CD4-positive, alpha-beta T cell (primary cell): ENCODE results near the gene MAN1C1. TPM values are rescaled to one million over a fixed set of nuclear protein-coding genes. Genes with fewer than 3 reads are reported as not detected.

Experiments
- ATAC-seq: fragments of 200-7000 bp; cut with Tn5 transposase; one replicate; pipeline ENCODE4 v1.10.0; 2022; ENCODE audit warnings: mild to moderate bottlenecking; ENCODE audit not compliant: poor library complexity
- CTCF ChIA-PET: fragments of 350-600 bp; sonication (Branson Sonifier 250); formaldehyde crosslinking; loops from one replicate; lab custom pipeline; 2021; ENCODE audit warnings: antibody characterized with exemption, inconsistent platforms; lab: Charles Lee
- POLR2A ChIA-PET: fragments of 350-600 bp; sonication (Branson Sonifier 250); formaldehyde crosslinking; loops from one replicate; lab custom pipeline; 2021; ENCODE audit warnings: antibody characterized with exemption, inconsistent platforms; lab: Charles Lee
- DNase-seq, 14 experiments: peaks; one replicate each; pipeline ENCODE4 v3.0.0-alpha.2; 2013 to 2020; ENCODE audit warnings: mixed read lengths in 2 of 14
- H3K27ac ChIP-seq, 2 donors: one replicate each; pipeline versions ENCODE4 v1.5.1 to v1.7.0; 2013; ENCODE audit warnings: low read length in 2 of 2, low read depth in 1 of 2, mild to moderate bottlenecking in 1 of 2
- H3K27me3 ChIP-seq, 2 experiments: 1 replicate in 1 of 2; 2 replicates in 1 of 2; pipeline versions ENCODE4 v1.6.1 to v1.7.0; 2013; ENCODE audit warnings: low read length in 2 of 2, control low read depth in 1 of 2, mild to moderate bottlenecking in 1 of 2, moderate library complexity in 1 of 2; ENCODE audit not compliant: insufficient read depth in 2 of 2, control insufficient read depth in 1 of 2
- H3K36me3 ChIP-seq: one replicate; pipeline ENCODE4 v1.6.1; 2013; ENCODE audit warnings: low read length, control low read depth; ENCODE audit not compliant: insufficient read depth
- H3K4me1 ChIP-seq: one replicate; pipeline ENCODE4 v1.6.1; 2013; ENCODE audit warnings: low read length, control low read depth; ENCODE audit not compliant: insufficient read depth
- H3K4me3 ChIP-seq: one replicate; pipeline ENCODE4 v1.5.1; 2013; ENCODE audit warnings: mild to moderate bottlenecking, low read length, moderate library complexity
- H3K9me3 ChIP-seq, 2 experiments: 1 replicate in 1 of 2; 2 replicates in 1 of 2; pipeline versions ENCODE4 v1.6.1 to v1.7.0; 2013; ENCODE audit warnings: low read length in 2 of 2, mild to moderate bottlenecking in 2 of 2, control low read depth in 1 of 2, moderate library complexity in 1 of 2; ENCODE audit not compliant: control insufficient read depth in 1 of 2, insufficient read depth in 1 of 2
- H3K27ac Mint-ChIP-seq: one replicate; pipeline ENCODE4 v1.8.0; 2020; ENCODE audit warnings: mixed read lengths
- H3K27me3 Mint-ChIP-seq: one replicate; pipeline ENCODE4 v1.8.0; 2021; ENCODE audit warnings: mixed read lengths
- H3K36me3 Mint-ChIP-seq: one replicate; pipeline ENCODE4 v1.8.0; 2021; ENCODE audit warnings: low read depth, mixed read lengths
- H3K4me1 Mint-ChIP-seq: one replicate; pipeline ENCODE4 v1.8.0; 2021; ENCODE audit warnings: low read depth, mixed read lengths
- H3K4me3 Mint-ChIP-seq: one replicate; pipeline ENCODE4 v1.8.0; 2020; ENCODE audit warnings: mild to moderate bottlenecking, mixed read lengths
- H3K9me3 Mint-ChIP-seq: one replicate; pipeline ENCODE4 v1.8.0; 2020; ENCODE audit warnings: mixed read lengths
- intact Hi-C, 2 experiments: fragments of 100-400 bp; cut with DNase I in 1 of 2; cut with micrococcal nuclease in 1 of 2; formaldehyde crosslinking; loops; one replicate each; pipeline versions ENCODE4 v1.15.1 to v1.9.0; 2023 to 2025; cut with DNase I, micrococcal nuclease
- total RNA-seq, 174 experiments: library from RNA in 2 of 174; stranded (reverse) in 2 of 174; gene quantifications; one replicate each; pipeline ENCODE4 v1.2.3 and lab custom pipeline; 2021 to 2026
- TF ChIP-seq, protein P1 (sequence below): fragments of 200-600 bp; IDR thresholded peaks from one replicate; pipeline ENCODE4 v1.8.0; 2022; ENCODE audit warnings: antibody characterized with exemption, mild to moderate bottlenecking

Gene MAN1C1
- total RNA-seq, 2 experiments from 2014 or later: 44.4 to 46.9 TPM

DNA sequence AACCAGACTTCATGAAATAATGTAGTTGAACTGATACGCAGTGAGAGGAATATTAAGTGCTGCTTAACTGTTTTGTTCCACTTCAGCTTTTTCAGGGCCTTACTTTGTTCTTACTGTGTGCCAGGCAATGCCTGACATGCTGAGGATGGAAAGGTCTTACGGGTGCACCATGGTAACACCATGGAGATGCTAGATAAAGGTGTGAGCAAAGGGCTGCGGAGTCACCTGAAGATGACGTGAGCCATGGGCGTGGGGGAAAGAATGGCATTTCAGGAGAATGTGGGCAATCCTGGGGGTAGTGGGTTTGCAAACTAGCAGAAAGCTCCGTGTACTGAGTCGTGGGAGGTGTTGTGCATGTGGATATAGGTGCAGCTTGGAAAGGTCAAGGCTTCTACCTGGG, 27.3 kb downstream of the MAN1C1 start:
- Mint-ChIP-seq H3K9me3 (peaks cover 5% of the 10 kb centered on the region), H3K27me3 (no peaks in the 10 kb centered on the region), H3K4me1 (peaks cover 91% of the 10 kb centered on the region), H3K36me3 (peaks cover 67% of the 10 kb centered on the region), H3K4me3 (peak overlapping the region; percentile 28), H3K27ac (peak overlapping the region; percentile 77)
- ChIA-PET POLR2A (interaction anchor here (1.4 to 5.9 kb wide), 4 partner anchors 21 to 33 kb away, joined by 5 to 59 read pairs (median 36); no protein-coding TSS in a partner anchor), CTCF (no interaction called here)
- Histone ChIP-seq H3K4me1 (peaks cover 71% of the 10 kb centered on the region), H3K27me3 (no peaks in the 10 kb centered on the region), H3K4me3 (no peak overlapping the region), H3K27ac (no peak overlapping the region), H3K36me3 (peaks cover 23% of the 10 kb centered on the region), H3K9me3 (peaks cover 0 to under 1% of the 10 kb centered on the region in 2 experiments)
- intact Hi-C loops: no loop called here
- no peak for DNase-seq
- ATAC-seq: no peak
- TF ChIP-seq, protein P1, sequence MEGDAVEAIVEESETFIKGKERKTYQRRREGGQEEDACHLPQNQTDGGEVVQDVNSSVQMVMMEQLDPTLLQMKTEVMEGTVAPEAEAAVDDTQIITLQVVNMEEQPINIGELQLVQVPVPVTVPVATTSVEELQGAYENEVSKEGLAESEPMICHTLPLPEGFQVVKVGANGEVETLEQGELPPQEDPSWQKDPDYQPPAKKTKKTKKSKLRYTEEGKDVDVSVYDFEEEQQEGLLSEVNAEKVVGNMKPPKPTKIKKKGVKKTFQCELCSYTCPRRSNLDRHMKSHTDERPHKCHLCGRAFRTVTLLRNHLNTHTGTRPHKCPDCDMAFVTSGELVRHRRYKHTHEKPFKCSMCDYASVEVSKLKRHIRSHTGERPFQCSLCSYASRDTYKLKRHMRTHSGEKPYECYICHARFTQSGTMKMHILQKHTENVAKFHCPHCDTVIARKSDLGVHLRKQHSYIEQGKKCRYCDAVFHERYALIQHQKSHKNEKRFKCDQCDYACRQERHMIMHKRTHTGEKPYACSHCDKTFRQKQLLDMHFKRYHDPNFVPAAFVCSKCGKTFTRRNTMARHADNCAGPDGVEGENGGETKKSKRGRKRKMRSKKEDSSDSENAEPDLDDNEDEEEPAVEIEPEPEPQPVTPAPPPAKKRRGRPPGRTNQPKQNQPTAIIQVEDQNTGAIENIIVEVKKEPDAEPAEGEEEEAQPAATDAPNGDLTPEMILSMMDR: no peak

DNA sequence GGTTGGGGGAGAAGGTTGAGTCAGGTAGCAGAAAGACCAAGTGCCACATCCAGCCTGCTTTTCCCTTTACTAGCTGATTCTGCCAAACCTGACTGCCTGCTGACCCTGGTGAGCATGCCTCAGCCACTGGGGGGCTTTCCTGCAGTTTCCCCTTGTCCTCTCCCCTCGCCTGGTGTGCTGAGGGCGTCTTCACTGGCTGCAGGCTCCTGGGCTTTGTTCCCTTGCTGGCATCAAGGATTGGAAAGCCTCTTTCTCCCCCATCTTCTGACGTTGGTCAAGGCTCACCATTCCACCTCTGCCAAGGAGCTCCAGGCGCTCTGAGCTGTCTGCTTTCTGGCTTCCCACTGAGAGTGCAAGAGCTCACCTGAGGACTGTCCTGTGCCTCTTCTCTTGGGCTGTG, 28.4 kb downstream of the MAN1C1 start:
- TF ChIP-seq, protein P1: no peak
- peaks cover 87% of the 10 kb centered on the region for H3K4me1 Mint-ChIP-seq
- CTCF ChIA-PET: no interaction called here
- no peaks in the 10 kb centered on the region for H3K9me3 ChIP-seq
- POLR2A ChIA-PET: interaction anchor here (0.9 to 1.5 kb wide), 4 partner anchors 14 to 24 kb away, joined by 3 to 5 read pairs (median 4); no protein-coding TSS in a partner anchor
- H3K27ac Mint-ChIP-seq: peak overlapping the region; percentile 77
- H3K4me1 ChIP-seq: peaks cover 81% of the 10 kb centered on the region
- no peak for DNase-seq
- H3K36me3 ChIP-seq: peaks cover 23% of the 10 kb centered on the region
- H3K27me3 ChIP-seq: no peaks in the 10 kb centered on the region
- no peak overlapping the region for H3K4me3 Mint-ChIP-seq
- H3K4me3 ChIP-seq: no peak overlapping the region
- no peaks in the 10 kb centered on the region for H3K9me3 Mint-ChIP-seq
- H3K27ac ChIP-seq: no peak overlapping the region
- no peaks in the 10 kb centered on the region for H3K27me3 Mint-ChIP-seq
- ATAC-seq: no peak
- intact Hi-C loops: no loop called here
- peaks cover 64% of the 10 kb centered on the region for H3K36me3 Mint-ChIP-seq

GRCh38 chr1:25645637-25646400, 29.2 kb downstream of the MAN1C1 start:
- Mint-ChIP-seq H3K9me3 (no peaks in the 10 kb centered on the region), H3K27me3 (no peaks in the 10 kb centered on the region), H3K4me1 (peaks cover 87% of the 10 kb centered on the region), H3K4me3 (peak overlapping the region; percentile 12), H3K36me3 (peaks cover 65% of the 10 kb centered on the region), H3K27ac (peak overlapping the region; percentile 82)
- ATAC-seq: no peak
- H3K27me3 ChIP-seq: no peaks in the 10 kb centered on the region
- peaks cover 85% of the 10 kb centered on the region for H3K4me1 ChIP-seq
- no peak for DNase-seq
- ChIA-PET CTCF (no interaction called here), POLR2A (interaction anchor here (0.8 to 1.5 kb wide), 4 partner anchors 14 to 29 kb away, joined by 3 to 5 read pairs (median 4); no protein-coding TSS in a partner anchor)
- no peaks in the 10 kb centered on the region for H3K9me3 ChIP-seq
- peaks cover 23% of the 10 kb centered on the region for H3K36me3 ChIP-seq
- intact Hi-C loops: no loop called here
- TF ChIP-seq, protein P1: no peak
- H3K27ac ChIP-seq: no peak overlapping the region
- H3K4me3 ChIP-seq: no peak overlapping the region
